ENCODE measurements around the gene LRP8.
A peak's percentile ranks its signal among the peaks of the same experiment; 100 is the strongest.

LRP8 gene

DNA sequence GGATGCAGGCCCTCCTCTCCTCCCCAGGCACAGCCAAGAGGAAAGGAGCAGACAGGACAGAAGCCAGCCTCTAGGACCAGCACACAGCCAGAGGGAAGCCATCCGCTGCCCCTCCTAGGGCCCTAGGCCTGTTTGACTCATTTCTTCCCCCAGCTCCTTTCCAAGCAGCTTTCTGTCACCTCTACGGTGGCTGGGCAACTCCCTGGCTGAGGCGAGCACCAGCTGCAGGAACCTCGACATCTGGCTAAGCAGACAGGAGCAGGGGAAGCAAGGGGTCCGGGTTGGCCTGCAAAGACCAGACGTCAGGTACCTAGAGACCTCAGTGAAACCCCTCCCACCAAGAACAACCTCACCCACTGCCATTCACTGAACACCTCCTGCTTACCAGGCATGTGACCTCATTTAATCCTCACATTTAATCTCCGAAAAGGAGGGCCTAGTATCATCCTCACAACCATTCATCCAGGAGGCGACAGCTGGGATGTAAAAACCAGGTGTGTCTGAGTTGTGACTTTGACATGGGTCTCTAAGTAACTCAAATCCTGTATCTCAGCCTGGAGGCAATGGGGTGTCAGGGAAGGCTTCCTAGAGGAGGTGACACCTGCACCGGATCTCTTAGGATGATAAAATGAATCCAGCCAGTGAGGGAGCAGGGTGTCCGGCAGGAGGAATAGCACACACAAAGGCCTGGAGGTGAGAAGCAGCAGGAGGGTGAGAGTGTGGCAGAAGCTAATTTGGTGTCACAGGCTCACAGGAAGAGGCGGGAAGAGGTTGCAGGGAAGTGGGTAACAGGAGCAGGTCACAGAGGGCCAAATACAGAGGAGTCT, 5.9 kb downstream of the LRP8 start:
- DNase-seq (ENCODE audit: low spot score in 2 of 2) (no peak), ATAC-seq (replicated peaks; ENCODE audit: extremely low read depth, poor library complexity, severe bottlenecking) (no peak)
- H3K36me3 Mint-ChIP-seq (ENCODE audit: insufficient read depth) = peaks cover 4% of the 10 kb centered on the region
- peaks cover 23% of the 10 kb centered on the region for H3K4me1 Mint-ChIP-seq
- H3K27ac Mint-ChIP-seq (ENCODE audit: low read depth) = no peak overlapping the region
- H3K27me3 Mint-ChIP-seq = no peaks in the 10 kb centered on the region
- no peaks in the 10 kb centered on the region for H3K9me3 Mint-ChIP-seq
- H3K4me3 Mint-ChIP-seq = no peak overlapping the region

GRCh38 chr1:53321366-53321765, 6.5 kb downstream of the LRP8 start:
- no peak overlapping the region for H3K4me3 Mint-ChIP-seq
- no peaks in the 10 kb centered on the region for H3K9me3 Mint-ChIP-seq
- H3K27me3 Mint-ChIP-seq = no peaks in the 10 kb centered on the region
- ATAC-seq (replicated peaks; ENCODE audit: extremely low read depth, poor library complexity, severe bottlenecking) = no peak
- DNase-seq (ENCODE audit: low spot score in 2 of 2) = no peak
- H3K27ac Mint-ChIP-seq (ENCODE audit: low read depth) = no peak overlapping the region
- peaks cover 19% of the 10 kb centered on the region for H3K4me1 Mint-ChIP-seq
- H3K36me3 Mint-ChIP-seq (ENCODE audit: insufficient read depth) = peaks cover 5% of the 10 kb centered on the region

- DNase-seq (ENCODE audit: low spot score in 2 of 2) (no peak), ATAC-seq (replicated peaks; ENCODE audit: extremely low read depth, poor library complexity, severe bottlenecking) (no peak)
- Mint-ChIP-seq H3K27me3 (no peaks in the 10 kb centered on the region), H3K9me3 (no peaks in the 10 kb centered on the region), H3K27ac (ENCODE audit: low read depth) (no peak overlapping the region), H3K36me3 (ENCODE audit: insufficient read depth) (peaks cover 4% of the 10 kb centered on the region), H3K4me1 (peaks cover 12% of the 10 kb centered on the region), H3K4me3 (no peak overlapping the region)
Observed at GRCh38 chr1:53320646-53321045, 7.2 kb downstream of the LRP8 start.

DNA sequence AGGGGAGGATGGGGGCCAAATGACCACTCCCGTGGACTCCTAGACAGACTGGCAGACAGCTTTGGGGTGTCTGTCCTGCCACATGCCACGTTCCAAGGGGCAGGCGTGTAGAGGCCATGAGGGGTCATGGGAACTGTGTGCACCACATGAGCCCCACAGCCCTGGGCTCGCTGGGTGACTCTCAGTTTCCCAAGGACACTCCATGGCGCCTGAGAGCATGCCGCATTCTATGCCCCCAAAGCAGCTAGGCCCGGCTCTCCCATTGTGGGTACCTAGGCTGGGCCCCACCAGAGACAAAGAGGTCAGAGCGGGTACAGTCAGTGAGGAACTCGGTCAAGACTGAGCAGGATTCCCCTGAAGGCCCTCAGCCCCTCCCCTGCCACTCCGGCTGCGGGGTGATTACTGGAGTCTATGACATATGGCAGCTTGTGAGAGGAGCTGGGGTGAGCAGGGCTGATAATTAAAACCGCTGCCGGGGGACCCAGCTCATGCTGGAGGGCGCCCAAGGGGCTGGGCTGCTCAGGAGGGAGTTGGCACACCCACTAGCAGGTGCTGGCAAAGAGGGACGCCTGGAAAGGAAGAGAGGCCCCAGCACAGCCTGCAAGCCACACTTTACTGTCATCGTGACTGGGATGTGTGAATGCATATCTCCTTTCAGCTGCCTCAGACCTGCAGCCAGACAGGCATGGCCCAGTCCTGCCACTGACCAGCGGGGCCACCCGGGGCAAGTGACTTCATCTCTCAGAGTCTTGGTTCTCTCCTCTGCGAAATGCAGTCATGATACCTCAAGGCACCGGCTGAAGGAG, 8.4 kb downstream of the LRP8 start:
- no peaks in the 10 kb centered on the region for H3K9me3 Mint-ChIP-seq
- no peak overlapping the region for H3K4me3 Mint-ChIP-seq

GRCh38 chr1:53317646-53318539, 10.0 kb downstream of the LRP8 start:
- ATAC-seq (replicated peaks; ENCODE audit: extremely low read depth, poor library complexity, severe bottlenecking) (no peak), DNase-seq (ENCODE audit: low spot score in 2 of 2) (no peak)
- H3K27me3 Mint-ChIP-seq = no peaks in the 10 kb centered on the region
- H3K27ac Mint-ChIP-seq (ENCODE audit: low read depth) = no peak overlapping the region
- H3K36me3 Mint-ChIP-seq (ENCODE audit: insufficient read depth) = peaks cover 5% of the 10 kb centered on the region
- H3K4me3 Mint-ChIP-seq = no peak overlapping the region
- peaks cover 6% of the 10 kb centered on the region for H3K4me1 Mint-ChIP-seq
- H3K9me3 Mint-ChIP-seq = no peaks in the 10 kb centered on the region

More for the DNA sequence above, 8.4 kb downstream of the LRP8 start:
- no peaks in the 10 kb centered on the region for H3K27me3 Mint-ChIP-seq
- H3K36me3 Mint-ChIP-seq (ENCODE audit: insufficient read depth) = peaks cover 4% of the 10 kb centered on the region
- peak overlapping the region; percentile 65 for H3K27ac Mint-ChIP-seq (ENCODE audit: low read depth)
- H3K4me1 Mint-ChIP-seq = peaks cover 6% of the 10 kb centered on the region
- no peak for DNase-seq (ENCODE audit: low spot score in 2 of 2)
- no peak for ATAC-seq (replicated peaks; ENCODE audit: extremely low read depth, poor library complexity, severe bottlenecking)

DNA sequence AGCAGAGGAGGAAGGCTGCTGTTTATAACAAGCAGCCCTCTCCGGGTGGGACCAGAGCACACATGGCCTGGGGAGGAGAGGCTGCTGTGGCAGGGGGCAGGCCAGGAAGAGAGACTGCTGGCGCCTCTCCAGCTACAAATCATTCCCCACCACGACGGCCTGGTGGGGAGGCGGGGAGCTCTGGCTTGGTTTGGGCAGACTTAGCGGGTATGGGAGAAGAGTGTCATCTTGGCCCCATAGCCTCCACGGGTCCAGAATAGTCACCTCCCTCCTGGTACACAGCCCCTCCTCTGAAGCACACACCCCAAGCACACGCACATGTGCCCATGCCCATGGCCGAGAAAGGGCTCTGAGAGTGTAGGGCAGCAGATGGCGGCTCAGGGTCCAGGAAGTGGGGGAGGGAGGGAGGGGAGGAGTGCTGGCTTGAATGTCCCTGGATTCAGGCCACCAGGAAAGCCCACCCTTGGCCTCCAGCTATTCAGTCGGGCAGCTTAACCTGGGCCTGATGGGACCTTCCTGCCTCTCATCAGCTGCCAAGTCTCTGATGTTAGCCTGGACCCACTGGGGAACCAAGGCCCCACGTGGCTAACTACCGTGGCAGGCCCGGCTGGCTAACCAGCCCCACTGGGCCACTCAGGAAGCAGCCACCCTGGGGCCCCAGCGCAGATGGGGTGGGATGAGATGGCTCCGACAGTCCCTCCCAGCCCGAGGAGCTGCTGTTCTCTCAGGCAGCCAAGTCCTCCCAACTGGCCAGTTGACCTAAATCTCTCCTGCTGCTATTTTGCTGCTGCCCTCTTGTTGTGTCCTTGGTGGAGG, 10.9 kb downstream of the LRP8 start:
- no peak overlapping the region for H3K4me3 Mint-ChIP-seq
- ATAC-seq (replicated peaks; ENCODE audit: extremely low read depth, poor library complexity, severe bottlenecking) (no peak), DNase-seq (ENCODE audit: low spot score in 2 of 2) (no peak)
- H3K36me3 Mint-ChIP-seq (ENCODE audit: insufficient read depth) = peaks cover 3% of the 10 kb centered on the region
- H3K27ac Mint-ChIP-seq (ENCODE audit: low read depth) = no peak overlapping the region
- no peaks in the 10 kb centered on the region for H3K27me3 Mint-ChIP-seq
- H3K9me3 Mint-ChIP-seq = no peaks in the 10 kb centered on the region
- peaks cover under 1% of the 10 kb centered on the region for H3K4me1 Mint-ChIP-seq

- Mint-ChIP-seq H3K4me3 (no peak overlapping the region), H3K36me3 (ENCODE audit: insufficient read depth) (peaks cover 5% of the 10 kb centered on the region), H3K27ac (ENCODE audit: low read depth) (no peak overlapping the region), H3K9me3 (no peaks in the 10 kb centered on the region), H3K27me3 (no peaks in the 10 kb centered on the region), H3K4me1 (peaks cover 5% of the 10 kb centered on the region)
- no peak for DNase-seq (ENCODE audit: low spot score in 2 of 2)
- no peak for ATAC-seq (replicated peaks; ENCODE audit: extremely low read depth, poor library complexity, severe bottlenecking)
Observed at GRCh38 chr1:53316424-53316765, 11.5 kb downstream of the LRP8 start.

- no peaks in the 10 kb centered on the region for H3K9me3 Mint-ChIP-seq
- ATAC-seq (replicated peaks; ENCODE audit: extremely low read depth, poor library complexity, severe bottlenecking) (no peak), DNase-seq (ENCODE audit: low spot score in 2 of 2) (no peak)
- no peak overlapping the region for H3K27ac Mint-ChIP-seq (ENCODE audit: low read depth)
- peaks cover 5% of the 10 kb centered on the region for H3K36me3 Mint-ChIP-seq (ENCODE audit: insufficient read depth)
- peaks cover 5% of the 10 kb centered on the region for H3K4me1 Mint-ChIP-seq
- no peaks in the 10 kb centered on the region for H3K27me3 Mint-ChIP-seq
- H3K4me3 Mint-ChIP-seq = no peak overlapping the region
Observed at GRCh38 chr1:53315456-53316423, 12.1 kb downstream of the LRP8 start.

- H3K4me3 Mint-ChIP-seq = no peak overlapping the region
- ATAC-seq (replicated peaks; ENCODE audit: extremely low read depth, poor library complexity, severe bottlenecking) (no peak), DNase-seq (ENCODE audit: low spot score in 2 of 2) (no peak)
- H3K4me1 Mint-ChIP-seq = peaks cover 5% of the 10 kb centered on the region
- H3K36me3 Mint-ChIP-seq (ENCODE audit: insufficient read depth) = peaks cover 7% of the 10 kb centered on the region
- H3K27me3 Mint-ChIP-seq = no peaks in the 10 kb centered on the region
- no peak overlapping the region for H3K27ac Mint-ChIP-seq (ENCODE audit: low read depth)
- no peaks in the 10 kb centered on the region for H3K9me3 Mint-ChIP-seq
Observed at GRCh38 chr1:53315046-53315445, 12.8 kb downstream of the LRP8 start.

- H3K36me3 Mint-ChIP-seq (ENCODE audit: insufficient read depth) = peaks cover 7% of the 10 kb centered on the region
- DNase-seq (ENCODE audit: low spot score in 2 of 2) (no peak), ATAC-seq (replicated peaks; ENCODE audit: extremely low read depth, poor library complexity, severe bottlenecking) (no peak)
- peaks cover 5% of the 10 kb centered on the region for H3K4me1 Mint-ChIP-seq
- H3K9me3 Mint-ChIP-seq = no peaks in the 10 kb centered on the region
- no peak overlapping the region for H3K27ac Mint-ChIP-seq (ENCODE audit: low read depth)
- no peak overlapping the region for H3K4me3 Mint-ChIP-seq
- no peaks in the 10 kb centered on the region for H3K27me3 Mint-ChIP-seq
Observed at GRCh38 chr1:53314606-53315005, 13.3 kb downstream of the LRP8 start.

DNA sequence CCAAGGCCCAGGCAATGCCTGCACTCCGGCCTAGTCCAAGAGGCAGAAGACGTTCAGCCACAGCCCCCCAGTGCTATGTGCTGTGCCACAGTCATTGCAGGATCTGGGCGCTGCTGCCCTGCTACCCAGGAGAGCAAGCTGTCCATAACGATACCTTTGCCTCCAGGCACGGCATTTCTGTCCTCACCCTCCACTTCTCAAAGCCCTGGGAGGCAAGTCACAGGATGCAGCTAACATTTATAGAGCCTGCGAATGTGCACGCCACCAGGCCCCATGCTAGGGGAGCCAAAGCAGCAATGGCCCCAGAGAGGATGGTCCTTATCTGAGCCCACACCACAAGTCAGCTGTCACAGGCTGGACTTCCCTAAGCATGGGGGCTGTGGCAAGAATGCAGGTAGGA, 13.8 kb downstream of the LRP8 start:
- Mint-ChIP-seq H3K36me3 (ENCODE audit: insufficient read depth) (peaks cover 8% of the 10 kb centered on the region), H3K9me3 (no peaks in the 10 kb centered on the region), H3K27me3 (no peaks in the 10 kb centered on the region), H3K27ac (ENCODE audit: low read depth) (no peak overlapping the region), H3K4me3 (no peak overlapping the region), H3K4me1 (peaks cover 5% of the 10 kb centered on the region)
- no peak for DNase-seq (ENCODE audit: low spot score in 2 of 2)
- no peak for ATAC-seq (replicated peaks; ENCODE audit: extremely low read depth, poor library complexity, severe bottlenecking)

All from central memory CD8-positive, alpha-beta T cell (primary cell).